Measurements from ENCODE around the gene RAP1A. TPM values are rescaled to one million over a fixed set of nuclear protein-coding genes. Genes with fewer than 3 reads are reported as not detected.

The RAP1A gene
- total and polyA plus RNA-seq, 4 donors: 14.2 to 31.4 (median 25.8) TPM

- no peak for DNase-seq (ENCODE audit: low spot score)
- no peak overlapping the region for H3K4me3 ChIP-seq (ENCODE audit: low read depth in 1 of 3, low read length in 3 of 3)
- WGBS: 89% methylated on average over 2 of the region's 2 CpGs
- no peak overlapping the region for H3K27ac ChIP-seq (ENCODE audit: low read depth in 1 of 2, low read length in 2 of 2)
- peaks cover 0 to 8% (median 5%) of the 10 kb centered on the region in 4 donors for H3K4me1 ChIP-seq (ENCODE audit: control insufficient read depth in 4 of 4, insufficient read depth in 4 of 4, low read length in 3 of 4)
- H3K27me3 ChIP-seq (ENCODE audit: control insufficient read depth in 4 of 4, insufficient read depth in 4 of 4, low read length in 3 of 4): no peaks in the 10 kb centered on the region
- TF ChIP-seq HNF4A (conservative IDR thresholded peaks at IDR 0.05) (no peak), HNF4G (IDR thresholded peaks at IDR 0.05) (no peak), FOXA1 (IDR thresholded peaks at IDR 0.05) (no peak), ATF3 (IDR thresholded peaks at IDR 0.05) (no peak), ZBTB33 (IDR thresholded peaks at IDR 0.05) (no peak), EGR1 (IDR thresholded peaks at IDR 0.05; ENCODE audit: low read depth in 2 of 2) (no peak), RXRA (IDR thresholded peaks at IDR 0.05) (no peak), CTCF (IDR thresholded peaks at IDR 0.05; ENCODE audit: low read depth, low read length, missing input control) (no peak), FOXA2 (IDR thresholded peaks at IDR 0.05) (no peak), REST (IDR thresholded peaks at IDR 0.05) (no peak), SP1 (IDR thresholded peaks at IDR 0.05) (no peak), NR2F2 (IDR thresholded peaks at IDR 0.05) (no peak), GABPA (IDR thresholded peaks at IDR 0.05 in 1 of 2, conservative IDR thresholded peaks at IDR 0.05 in 1 of 2) (no peak), MAX (IDR thresholded peaks at IDR 0.05) (no peak), YY1 (IDR thresholded peaks at IDR 0.05) (no peak), TAF1 (conservative IDR thresholded peaks at IDR 0.05) (no peak), RAD21 (IDR thresholded peaks at IDR 0.05) (no peak), JUND (IDR thresholded peaks at IDR 0.05) (no peak)
- no peaks in the 10 kb centered on the region for H3K9me3 ChIP-seq (ENCODE audit: control insufficient read depth in 4 of 4, low read length in 3 of 4)
- no peak overlapping the region for H3K9ac ChIP-seq (ENCODE audit: low read depth in 1 of 2, low read length in 2 of 2)
- no peaks in the 10 kb centered on the region for H3K36me3 ChIP-seq (ENCODE audit: control insufficient read depth in 4 of 4, insufficient read depth in 3 of 4, low read depth in 1 of 4, low read length in 3 of 4)
Observed at GRCh38 chr1:111750856-111751255, 131.3 kb downstream of the RAP1A start.

Data from liver (tissue), 9 donors.